ENCODE results near the gene XPOT.

XPOT gene

DNA sequence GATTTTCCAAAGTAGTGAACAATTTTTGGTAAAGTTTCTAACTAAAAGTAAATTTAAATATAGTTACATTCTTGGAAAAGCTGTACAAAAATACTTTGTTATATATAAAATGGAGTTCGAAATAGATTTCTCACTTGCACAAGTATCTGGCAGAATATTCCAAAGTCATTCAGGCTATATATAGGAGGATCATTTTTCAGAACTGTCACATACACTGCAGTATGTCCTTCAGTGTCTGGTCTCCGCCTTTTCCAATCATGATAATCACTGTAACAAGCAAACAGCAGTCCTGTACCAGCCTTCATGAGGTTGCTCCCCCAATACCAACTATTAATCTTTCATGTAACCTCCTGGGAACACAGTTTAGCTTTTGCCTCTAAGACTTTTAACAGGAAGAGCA is 66.3 kb downstream of the XPOT start:
- DNase-seq, result no peak

DNA sequence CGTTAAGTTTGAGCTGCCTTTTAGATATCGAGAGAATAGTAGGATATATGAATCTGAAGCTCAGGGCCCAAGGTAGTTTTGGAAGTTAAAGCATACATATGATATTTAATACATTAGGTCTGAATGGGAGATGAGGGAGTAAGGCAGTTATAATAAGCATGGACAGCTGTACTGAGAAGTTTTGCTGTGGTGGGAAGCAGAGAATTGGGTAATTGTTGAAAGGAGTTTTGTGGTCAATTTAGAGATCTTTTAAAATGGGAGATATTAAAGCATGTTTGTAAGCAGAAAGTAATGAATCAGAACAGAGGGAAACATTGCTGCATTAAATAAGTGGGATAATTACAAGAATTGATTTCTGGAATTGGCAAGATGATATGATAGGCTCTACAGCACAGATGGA is 69.0 kb downstream of the XPOT start:
- no peak for DNase-seq

DNA sequence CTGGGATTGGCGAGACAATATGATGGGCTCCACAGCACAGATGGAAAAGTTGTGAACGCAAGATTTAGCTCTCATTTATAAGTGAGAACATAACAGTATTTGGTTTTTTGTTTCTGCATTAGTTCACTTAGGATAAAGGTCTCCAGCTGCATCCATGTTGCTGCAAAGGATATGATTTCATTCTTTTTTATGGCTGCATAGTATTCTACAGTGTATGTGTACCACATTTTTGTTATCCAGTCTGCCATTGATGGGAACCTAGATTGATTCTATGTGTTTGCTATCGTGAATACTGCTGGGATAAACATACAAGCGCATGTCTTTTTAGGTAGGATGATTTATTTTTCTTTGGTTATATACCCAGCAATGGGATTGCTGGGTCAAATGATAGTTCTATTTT is 71.3 kb downstream of the XPOT start:
- DNase-seq, result no peak

DNA sequence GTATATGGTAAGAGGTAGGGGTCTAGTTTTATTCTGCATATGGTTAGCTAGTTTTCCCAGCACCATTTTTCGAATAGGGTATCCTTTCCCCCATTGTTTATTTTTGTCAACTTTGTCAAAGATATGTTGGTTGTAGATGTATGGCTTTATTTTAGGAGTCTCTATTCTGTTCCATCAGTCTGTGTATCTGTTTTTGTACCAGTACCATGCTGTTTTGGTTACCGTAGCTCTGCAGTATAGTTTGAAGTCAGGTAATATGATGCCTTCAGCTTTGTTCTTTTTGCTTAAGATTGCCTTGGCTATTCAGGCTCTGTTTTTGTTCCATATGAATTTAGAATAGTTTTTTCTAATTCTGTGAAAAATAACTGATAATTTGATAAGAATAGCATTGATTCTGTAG is 72.7 kb downstream of the XPOT start:
- DNase-seq, result no peak

- DNase-seq, result no peak
Measured at GRCh38 chr12:64478661-64479060, 74.5 kb downstream of the XPOT start.

GRCh38 chr12:64480148-64480547 is 76.0 kb downstream of the XPOT start:
- no peak for DNase-seq

GRCh38 chr12:64486657-64487056 is 82.5 kb downstream of the XPOT start:
- no peak for DNase-seq

- no peak for DNase-seq
Measured at GRCh38 chr12:64491718-64492117, 87.5 kb downstream of the XPOT start.

DNA sequence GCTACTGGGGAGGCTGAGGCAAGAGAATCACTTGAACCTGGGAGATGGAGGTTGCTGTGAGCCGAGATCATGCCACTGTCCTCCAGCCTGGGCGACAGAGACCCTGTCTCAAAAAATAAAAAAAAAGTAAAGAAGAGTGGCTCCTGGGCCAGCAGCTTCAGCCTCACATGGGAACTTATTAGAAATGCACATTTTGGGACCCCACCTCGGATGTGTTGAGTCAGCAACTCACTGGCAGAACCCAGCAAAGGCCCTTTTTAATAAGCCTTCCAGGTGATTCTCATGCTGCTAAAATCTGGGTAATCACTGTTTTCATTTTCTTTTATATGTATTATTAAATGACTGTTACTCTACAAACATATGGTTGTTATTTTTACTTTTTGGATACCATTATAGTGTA is 89.3 kb downstream of the XPOT start:
- no peak for DNase-seq

DNA sequence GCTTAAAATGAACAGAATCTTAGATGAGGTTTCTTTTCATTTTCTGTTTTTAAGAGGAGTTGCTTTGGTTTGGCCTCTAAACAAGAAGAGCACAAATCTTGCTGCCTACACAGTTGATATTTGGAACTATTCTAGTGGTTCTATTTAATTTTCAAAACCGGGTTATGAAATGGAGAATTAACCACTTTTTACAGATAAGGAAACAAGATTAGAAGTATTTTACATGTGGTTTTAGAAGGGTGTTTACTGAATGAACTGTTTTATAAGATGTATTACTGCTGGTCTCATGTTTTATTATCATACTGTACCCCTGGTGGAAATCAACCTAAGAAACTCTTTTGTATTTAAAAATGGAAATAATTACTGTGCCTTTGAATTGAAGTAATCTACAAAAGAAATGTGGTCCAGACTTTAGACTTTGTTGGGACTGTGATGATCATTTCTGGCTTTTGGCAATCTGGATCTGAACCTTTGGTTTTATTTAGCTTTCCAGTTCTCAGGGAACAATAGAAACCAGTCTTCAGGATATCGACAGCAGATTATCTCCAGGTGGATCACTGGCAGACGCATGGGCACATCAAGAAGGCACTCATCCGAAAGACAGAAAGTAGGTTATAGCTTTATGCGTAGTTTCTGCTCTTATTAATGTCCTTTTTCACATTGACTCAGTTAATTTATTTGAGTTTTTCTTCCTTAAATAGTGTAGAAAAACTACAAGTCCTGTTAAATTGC is 91.0 kb downstream of the XPOT start:
- DNase-seq, result no peak

DNA sequence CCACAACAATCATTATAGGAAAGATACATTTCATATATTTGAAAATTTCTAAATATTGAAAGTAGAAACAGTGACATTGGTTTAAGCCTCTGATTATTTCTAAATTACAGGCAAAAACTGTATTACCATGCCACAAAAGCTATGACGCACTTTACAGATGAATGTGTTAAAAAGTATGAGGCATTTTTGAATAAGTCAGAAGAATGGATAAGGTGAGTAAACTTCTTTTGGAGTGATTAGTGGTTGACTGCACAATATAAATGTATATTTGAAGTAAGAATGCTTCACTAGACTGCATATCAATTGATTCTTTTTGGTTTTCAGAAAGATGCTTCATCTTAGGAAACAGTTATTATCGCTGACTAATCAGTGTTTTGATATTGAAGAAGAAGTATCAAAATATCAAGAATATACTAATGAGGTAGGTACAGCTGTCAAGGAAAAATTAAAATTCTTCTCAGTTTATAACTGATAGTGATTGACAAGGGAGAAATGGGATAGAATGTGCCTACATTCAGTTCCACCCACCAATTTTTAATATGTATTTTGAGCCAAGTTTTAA is 92.7 kb downstream of the XPOT start:
- no peak for DNase-seq

DNA sequence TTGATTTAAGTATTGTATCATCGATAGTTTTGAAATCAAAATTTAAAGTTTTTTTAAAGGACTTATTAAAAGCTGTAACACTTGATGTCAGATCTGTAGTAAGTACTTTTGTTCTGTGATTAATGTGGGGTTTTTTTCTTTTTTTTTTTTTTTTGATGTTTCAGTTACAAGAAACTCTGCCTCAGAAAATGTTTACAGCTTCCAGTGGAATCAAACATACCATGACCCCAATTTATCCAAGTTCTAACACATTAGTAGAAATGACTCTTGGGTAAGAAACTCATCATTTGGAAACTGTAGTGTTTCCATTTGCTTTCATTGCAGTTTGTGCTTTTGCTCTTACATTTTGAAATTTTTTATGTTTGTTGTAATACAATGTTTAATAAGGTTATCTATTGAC is 93.3 kb downstream of the XPOT start:
- DNase-seq, result no peak

DNA sequence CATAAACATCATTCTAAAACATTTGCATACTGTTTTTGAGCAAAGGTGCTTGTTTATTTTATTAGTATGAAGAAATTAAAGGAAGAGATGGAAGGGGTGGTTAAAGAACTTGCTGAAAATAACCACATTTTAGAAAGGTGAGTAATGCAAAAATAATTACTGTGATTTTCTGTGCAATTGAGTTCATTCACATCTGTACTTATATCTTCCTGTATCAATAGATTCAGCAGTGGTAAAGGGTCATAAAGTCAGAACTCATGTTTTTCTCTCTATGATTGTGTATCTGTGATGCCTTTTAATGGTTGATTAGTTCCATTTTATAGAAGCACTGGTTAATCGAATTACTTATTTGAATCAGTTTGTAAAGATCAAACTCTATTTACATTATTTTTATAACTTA is 93.7 kb downstream of the XPOT start:
- DNase-seq, result no peak

GRCh38 chr12:64500394-64500793 is 96.2 kb downstream of the XPOT start:
- no peak for DNase-seq
